HG02623 (cell line): ENCODE measurements around the gene UNK.

ENCODE experiments used
- ATAC-seq: cut with Tn5 transposase; IDR thresholded peaks from one replicate; pipeline ENCODE4 v1.9.1; 2021; ENCODE audit warnings: moderate library complexity; ENCODE audit not compliant: unreplicated experiment

UNK gene

DNA sequence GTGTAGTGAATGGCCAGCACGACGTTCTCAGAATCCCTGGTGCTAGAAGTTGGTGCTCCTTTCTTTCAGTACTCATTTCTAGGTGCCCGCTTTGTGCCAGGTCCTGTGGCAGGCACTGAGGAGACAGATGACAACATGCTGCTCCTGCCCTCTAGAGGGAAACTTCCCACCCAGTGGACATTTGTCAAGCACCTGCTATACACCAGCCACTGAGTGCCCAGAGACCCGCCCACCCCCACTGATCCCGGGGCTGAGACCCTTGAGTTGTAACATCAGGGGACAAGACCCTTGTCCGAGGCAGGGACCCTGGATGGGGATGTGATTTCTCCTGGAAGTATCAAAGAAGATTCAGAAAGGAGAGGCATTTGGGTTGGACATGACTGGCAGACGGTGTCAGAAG is 34.5 kb downstream of the UNK start:
- ATAC-seq = no peak

DNA sequence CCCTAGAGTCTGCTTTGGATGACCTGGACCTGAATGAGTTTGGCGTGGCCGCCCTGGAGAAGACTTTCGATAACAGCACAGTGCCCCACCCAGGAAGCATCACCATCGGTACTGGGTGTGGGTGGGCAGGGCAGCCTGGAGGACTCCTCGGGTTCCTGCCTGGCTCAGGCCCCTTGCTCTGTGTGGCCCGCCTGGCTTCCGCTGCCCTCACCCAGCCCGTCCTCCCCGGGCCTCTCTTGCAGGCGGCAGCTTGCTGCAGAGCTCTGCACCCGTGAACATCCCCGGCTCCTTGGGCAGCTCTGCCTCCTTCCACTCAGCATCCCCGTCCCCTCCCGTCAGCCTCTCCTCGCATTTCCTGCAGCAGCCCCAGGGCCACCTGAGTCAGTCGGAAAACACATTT is 35.1 kb downstream of the UNK start:
- ATAC-seq = no peak

GRCh38 chr17:75820094-75821080 is 35.8 kb downstream of the UNK start:
- ATAC-seq = no peak

DNA sequence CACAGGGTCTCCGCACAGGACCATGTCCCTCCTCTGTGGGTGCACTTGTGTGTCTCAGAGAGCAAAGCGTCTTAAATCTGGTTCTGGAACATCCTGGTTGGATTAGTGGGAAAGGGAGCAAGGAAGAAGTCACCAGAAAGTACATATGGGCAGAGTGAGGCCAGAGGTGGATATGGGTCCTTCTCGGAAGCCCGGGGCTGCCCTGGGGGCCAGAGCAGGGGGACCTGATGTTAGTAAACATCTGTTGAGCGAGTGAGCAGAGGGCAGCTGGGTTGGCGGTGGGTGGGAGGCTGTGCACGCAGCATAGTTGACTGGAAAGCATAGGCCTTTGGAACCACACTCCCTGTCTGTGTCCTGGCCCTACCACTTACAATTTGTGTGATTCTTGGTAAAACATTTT is 36.9 kb downstream of the UNK start:
- no peak for ATAC-seq

DNA sequence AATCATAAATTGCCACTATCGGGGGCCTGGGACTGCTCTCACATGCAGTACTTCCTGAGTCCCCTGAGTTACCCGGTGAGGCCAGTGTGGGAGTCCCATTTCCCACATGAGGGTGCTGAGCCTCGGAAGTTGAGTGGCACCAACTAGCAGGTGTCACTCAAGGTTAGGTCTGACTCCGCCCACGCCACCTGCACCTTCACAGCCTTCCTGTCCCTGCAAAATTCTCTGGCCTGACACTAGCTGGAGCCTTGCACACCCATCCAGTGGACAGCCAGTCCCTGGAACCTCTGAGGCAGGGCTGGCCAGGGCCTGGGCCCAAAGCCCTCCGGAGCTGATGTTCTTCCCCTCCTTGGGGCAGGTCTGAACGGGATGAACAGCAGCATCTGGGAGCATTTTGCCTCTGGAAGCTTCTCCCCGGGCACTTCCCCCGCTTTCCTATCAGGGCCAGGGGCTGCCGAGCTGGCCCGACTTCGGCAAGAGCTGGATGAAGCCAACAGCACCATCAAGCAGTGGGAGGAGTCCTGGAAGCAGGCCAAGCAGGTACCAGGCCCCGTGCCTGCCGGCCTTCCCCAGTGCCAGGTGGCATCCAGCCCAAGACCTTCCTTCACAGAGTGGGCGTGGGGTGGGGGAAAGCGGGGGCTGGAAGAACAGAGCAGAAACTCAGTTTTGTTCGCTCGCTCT is 37.7 kb downstream of the UNK start:
- no peak for ATAC-seq

- ATAC-seq = no peak
Measured at GRCh38 chr17:75822800-75823166, 38.2 kb downstream of the UNK start.

GRCh38 chr17:75823257-75824041 is 38.8 kb downstream of the UNK start:
- ATAC-seq = no peak

DNA sequence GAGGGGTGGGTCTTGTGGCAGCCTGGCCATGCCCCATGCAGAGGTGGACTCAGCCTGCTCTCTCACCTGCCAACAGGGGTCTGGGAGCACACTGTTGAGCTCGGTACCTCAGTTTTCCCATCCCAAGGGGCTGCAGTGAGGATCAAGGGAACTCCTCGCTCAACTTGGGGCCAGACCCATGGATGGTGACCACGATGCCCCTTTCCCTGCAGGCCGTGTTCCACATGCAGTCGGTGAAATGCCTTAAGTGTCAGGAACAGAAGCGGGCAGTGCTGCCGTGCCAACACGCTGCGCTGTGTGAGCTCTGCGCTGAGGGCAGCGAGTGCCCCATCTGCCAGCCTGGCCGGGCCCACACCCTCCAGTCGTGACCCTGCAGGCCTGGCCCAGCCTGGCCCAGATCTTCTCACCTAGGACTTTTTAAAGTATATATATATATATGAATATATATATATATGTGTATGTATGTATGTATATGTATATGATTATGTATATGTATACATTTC is 39.5 kb downstream of the UNK start:
- no peak for ATAC-seq

DNA sequence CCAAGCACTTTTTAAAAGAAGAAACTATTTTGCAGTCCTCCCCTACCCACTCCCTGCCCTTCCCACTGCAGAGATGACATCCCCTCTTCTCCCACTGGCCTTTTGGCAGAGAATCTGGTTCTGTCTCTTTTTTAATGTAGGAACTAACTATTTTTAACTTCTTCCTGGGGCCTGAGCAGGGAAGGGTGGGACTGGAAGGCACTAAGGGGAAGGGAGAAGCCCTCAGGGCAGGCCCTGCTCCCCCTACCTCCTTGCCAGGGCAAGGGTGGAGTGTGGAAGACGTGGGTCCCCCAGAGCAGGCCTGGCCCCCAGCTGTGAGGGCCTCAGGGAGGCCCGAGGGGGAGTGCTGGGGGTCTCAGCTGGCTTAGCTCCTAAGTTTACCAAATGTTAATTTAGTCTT is 40.1 kb downstream of the UNK start:
- ATAC-seq = no peak

- ATAC-seq = no peak
Measured at GRCh38 chr17:75825149-75825552, 40.5 kb downstream of the UNK start.

DNA sequence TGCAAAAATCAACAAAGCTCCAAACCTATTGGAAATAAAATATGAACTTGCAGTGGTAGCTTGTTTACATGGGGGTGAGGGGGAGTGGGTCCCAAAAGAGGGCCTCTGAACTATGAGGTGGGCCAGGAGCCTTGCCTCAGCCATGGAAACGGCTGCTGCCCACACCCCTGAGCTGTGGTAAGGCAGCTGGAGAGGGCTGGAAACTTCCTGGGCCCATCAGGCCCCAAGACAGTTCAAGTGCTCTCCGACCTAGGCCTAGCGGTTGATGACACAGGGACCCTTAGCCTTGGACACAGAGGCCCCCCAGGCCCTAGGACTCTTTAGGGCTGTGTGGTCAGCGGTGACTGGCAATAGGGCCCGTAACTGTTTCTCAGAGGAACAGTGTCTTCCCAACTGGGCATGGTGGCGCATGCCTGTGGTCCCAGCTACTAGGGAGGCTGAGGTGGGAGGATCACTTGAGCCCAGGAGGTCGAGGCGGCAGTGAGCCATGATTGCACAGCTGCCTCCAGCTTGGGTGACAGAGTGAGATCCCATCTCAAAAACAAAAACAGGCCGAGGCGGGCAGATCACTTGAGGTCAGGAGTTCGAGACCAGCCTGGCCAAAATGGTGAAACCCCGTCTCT is 41.3 kb downstream of the UNK start:
- no peak for ATAC-seq

DNA sequence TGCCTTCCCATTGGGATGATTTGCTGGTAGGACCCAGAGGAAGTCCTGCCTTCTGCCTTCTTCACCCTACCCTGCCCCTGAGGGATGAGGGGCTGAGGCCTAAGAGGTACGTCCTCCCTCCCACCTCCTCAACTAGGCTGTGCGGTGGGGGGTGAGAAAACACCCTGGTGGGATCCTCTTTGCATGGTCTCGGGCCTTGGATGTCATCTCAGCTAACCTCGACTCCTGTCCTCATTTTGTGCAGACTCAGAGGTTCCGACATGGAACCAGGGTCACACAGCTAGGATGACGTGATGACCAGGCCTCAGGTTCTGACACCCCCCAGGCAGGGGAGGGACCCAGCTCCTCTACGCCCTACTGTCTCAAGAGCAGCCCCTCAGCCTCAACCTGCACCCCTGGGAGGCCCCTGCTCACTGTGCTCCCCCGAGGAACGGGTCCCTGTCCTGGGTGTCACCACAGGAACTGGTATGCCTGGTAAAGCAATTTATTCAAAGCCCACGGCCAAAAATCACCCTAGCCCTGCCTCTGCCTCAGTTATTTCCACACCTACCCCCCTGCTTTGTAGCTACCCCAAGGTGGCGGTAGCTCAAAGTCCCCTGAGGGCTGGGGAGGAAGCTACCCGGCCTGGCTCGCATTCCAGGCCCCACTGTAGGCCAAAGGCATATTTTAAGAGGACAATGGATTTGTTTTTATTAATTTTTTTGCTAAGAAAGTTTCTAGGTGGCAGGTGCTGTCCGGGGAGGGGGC is 42.1 kb downstream of the UNK start:
- ATAC-seq = no peak

GRCh38 chr17:75827308-75828075 is 42.9 kb downstream of the UNK start:
- no peak for ATAC-seq

GRCh38 chr17:75828076-75828400 is 43.4 kb downstream of the UNK start:
- ATAC-seq = no peak

GRCh38 chr17:75828741-75829140 is 44.1 kb downstream of the UNK start:
- ATAC-seq = no peak

DNA sequence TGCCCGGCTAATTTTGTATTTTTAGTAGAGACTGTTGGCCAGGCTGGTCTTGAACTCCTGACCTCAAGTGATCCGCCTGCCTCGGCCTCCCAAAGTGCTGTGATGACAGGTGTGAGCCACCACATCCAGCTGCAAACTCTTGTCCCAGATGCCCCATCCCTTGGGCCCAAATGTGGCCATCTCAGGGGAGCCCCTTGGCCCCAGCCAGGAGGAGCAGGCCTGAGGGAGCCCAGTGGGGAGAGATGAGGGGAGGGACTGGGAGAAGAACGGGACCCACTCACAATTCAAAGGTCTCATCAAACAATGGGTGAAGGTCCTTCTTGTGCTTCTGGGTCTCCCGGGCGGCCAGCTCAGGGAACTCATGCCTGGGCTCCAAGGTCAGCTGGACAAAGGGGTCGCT is 45.1 kb downstream of the UNK start:
- no peak for ATAC-seq

DNA sequence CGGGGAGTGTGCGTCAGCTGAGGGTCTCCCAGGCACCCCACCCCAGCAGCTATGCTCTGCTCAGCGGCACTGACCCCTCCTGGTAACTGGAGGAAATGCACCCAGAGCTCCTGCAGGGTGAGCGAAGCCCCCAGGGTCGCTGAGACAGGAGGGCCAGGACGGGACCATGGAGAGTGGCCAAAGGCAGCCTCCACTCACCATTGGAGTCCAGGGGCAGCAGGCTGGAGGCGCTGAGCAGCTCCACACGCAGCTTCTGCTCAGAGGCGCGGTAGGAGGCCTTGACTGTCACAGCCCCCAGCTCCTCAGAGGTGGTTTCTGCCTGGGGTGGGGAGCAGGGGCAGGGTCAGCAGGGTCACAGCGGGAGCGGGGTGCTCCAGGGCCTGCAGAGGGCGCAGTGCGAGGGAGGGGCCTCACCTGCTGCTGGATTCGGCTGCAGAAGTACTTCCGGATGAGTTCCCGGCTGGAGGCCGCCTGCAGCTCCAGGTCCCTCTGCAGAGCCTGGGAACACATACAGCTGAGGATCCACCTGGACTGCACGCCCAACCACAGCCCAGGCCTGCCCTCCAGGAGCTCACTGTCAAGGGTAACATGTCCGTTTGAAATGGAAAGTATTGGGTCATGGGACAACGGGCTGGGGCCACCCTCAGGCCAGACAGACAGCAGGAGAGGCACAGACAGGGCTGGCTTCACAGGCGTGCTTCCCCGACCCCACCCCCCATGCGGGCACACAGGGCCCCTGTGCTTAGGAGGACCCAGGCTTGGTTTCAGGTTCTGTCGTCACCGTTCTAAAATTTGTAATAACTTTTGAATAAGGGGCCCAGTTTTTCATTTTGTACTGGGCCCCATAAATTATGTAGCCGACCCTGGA is 45.8 kb downstream of the UNK start:
- ATAC-seq = no peak

DNA sequence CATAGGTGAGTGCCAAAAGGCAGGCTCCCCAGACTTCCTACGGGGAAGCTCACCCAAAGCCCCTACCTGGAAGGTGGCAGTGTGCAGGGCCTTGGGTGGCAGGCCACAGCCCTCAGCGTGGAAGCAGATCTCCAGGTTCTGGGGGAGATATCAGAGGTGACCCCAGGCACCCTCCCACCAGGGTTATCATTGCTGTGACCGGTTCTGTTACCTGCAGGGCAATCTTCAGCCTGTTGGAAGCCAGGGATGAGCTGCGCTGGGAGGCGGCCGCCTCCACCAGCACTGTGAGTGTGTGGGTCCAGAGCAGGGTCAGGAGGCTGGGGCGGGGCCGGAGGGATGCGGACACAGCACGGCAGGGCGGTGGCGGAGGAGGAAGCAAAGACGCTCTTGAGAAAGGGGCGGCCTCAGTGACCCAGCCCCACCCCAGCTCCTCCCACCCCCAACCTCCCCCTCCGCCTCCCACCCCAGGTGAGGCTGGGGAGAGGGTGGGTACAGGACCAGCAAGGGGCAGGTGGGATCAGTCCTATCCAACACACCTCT is 46.5 kb downstream of the UNK start:
- no peak for ATAC-seq
